Stimulated activated CD8-positive, alpha-beta memory T cell treated with anti-CD3 and anti-CD28 coated beads, Interleukin-7, amount 100 ng/mL, for 1 hour (primary cell): Measurements from ENCODE around the gene GNAT1.
"Not testable (repeated sequence)": the region's sequence is repeated elsewhere in the genome, so short reads cannot be mapped to it uniquely, and the experiment has no call there.

Experiments
- DNase-seq, 2 donors: peaks; one replicate each; pipeline ENCODE4 v3.0.0-alpha.2; 2020; ENCODE audit warnings: low read depth in 2 of 2

The GNAT1 gene

GRCh38 chr3:50241163-50241562 is 49.8 kb downstream of the GNAT1 start:
- no peak for DNase-seq

DNA sequence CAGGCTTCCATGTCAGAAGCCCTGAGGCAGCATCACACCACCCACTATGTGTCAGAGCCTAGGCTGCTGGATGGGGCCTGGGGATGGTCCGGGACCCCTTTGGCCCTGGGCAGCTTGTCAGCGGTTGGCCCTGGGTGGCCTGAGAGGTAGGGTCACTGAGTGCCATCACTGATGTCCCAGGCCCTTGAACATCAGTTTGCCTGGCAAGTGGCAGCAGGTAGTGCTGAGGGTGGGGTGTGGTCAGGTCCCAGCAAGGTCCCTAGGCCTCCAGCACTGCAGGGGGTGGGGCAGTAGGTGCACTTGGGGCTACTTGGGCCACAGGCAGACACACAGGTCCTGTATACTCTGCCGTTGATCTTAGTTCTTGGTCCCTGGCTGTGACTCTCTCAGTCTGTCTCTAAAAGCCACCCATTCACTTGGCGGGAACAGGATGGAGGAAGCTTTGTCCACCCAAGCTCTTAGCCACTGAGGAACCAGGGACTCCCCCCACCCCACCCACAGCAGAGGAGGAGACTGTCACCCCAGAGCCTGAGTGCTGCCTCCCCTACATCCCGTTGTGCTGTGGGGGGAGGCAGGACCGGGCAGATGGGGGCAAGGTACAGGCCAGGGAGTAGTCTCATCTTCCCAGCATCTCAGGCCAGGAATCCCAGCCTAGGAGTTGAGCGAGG is 50.4 kb downstream of the GNAT1 start:
- DNase-seq: no peak

DNA sequence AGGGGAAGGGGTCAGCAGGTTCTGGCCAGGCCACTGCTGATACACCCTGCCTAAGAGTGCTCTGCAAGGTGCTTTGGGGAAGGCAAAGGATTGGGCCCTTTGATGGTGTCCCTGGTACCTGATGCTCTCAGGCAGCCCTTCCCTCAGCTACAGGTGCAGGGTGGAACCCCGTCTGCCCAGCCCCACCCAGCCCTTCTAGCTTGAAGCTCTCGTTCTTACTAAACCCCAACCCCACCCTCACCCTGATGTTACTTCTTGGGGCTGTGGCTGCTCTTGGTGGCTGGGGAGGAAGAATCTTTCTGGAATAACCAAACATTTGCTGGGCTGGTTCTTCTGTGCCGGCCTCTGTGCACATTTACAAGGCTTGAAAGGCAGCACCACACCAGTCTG is 51.0 kb downstream of the GNAT1 start:
- no peak for DNase-seq

DNA sequence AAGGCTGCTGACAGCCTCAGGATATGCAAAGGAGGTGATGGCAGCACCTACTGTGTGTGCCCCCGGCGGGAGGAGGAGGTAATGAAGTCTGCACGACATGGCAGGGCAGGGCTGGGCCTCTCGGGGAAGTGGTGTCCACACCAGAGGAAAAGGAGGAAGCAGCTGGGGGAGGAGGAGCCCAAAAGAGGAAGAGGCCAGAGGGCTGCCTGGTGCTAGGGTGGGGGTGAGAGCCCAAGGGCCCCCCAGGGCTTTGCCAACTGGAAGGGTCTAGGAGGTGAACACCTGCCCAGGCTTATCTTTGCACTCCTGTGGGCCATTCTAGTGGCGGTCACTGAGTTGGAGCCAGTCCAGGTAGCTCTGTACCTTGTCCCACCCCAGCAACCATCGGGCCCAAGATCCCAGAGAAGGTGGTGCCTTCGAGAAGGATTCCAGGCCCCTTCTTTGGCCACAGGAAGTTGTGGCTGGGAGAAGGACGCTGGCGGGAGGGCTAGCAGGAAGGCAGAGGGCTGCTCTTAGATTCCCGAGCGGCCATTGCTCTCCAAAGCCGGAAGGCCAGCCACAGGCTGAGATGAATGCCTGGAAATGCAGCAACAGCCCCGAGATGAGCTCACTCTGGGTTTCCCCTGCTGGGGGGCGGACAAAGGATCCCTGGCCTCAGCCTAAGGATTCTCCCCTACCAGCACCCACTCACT is 51.6 kb downstream of the GNAT1 start:
- DNase-seq: no peak

DNA sequence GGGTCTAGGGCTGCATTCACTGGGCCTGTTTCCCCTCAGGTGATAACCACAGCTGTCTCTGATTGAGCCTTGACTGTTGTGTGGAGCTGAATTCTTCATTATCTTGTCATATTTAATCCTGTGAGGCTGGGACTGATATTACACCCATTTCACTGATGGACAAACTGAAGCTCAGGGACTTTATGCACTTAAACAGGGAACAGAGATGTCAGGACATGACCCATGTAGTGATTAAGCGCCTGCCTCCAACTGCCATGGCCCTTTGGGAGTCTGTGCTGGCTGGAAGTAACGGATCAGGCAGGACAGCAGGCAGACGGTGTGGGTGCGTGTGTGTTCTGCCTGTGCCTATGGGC is 52.1 kb downstream of the GNAT1 start:
- DNase-seq: no peak

- DNase-seq: not testable (repeated sequence)
These were observed 53.4 kb downstream of the GNAT1 start for GRCh38 chr3:50244813-50245212.

DNA sequence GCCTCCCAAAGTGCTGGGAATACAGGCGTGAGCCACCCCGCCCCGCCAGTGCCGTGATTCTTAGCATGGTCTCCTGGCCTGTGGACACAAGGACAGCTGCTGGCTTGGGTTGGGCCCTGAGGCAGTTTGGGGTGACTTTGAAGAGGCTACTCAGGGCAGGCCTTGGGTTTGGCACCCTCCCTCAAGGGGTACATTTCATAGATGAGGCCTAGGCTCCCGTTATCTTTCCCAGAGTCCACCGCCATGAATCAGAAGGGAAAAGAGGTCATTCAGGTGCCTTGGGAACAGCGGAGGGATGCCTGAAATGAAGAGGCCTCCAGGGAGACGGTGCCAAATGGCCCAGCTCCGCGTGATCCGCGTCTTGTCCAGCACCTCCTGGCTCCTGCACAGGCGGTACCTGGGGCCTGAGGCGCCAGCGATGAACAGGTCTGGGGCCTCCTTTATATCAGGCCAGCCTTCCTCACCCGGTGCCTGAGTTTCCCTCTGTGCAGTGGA is 53.9 kb downstream of the GNAT1 start:
- no peak for DNase-seq

DNA sequence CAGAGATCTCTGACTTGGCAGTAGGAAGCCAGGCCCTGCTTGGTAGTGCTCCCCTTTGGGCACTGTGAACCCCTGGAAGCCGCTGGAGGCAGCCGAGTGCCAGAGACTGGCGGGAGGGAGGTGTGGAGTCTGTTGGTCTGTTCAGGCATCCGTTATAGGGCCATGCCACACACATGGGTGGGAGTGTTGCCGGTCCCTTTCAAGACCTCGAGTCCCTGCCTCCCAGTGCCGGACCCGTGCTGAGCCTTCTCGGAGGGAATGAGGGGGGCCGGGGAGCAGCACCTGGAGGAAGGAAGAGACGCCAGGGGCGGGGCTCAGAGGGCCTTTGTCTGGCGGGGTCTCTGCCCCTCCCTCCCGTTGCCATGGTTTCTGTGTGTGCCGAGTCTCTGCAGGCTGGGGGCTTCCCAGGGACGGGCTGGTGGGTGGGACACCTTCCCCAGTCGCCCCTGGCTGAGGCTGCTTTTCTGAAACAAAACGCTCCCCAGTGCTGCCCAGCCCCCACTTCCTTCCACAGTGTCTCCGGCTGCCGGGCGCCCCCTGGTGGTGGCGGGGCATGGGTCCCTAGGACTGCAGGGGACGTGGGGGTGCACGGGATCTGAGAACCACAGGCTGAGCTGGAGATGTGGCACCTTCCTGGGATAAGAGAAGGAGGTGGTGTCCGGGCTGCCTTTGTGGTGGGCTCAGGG is 54.6 kb downstream of the GNAT1 start:
- peak; percentile 86 to 92 for DNase-seq

DNA sequence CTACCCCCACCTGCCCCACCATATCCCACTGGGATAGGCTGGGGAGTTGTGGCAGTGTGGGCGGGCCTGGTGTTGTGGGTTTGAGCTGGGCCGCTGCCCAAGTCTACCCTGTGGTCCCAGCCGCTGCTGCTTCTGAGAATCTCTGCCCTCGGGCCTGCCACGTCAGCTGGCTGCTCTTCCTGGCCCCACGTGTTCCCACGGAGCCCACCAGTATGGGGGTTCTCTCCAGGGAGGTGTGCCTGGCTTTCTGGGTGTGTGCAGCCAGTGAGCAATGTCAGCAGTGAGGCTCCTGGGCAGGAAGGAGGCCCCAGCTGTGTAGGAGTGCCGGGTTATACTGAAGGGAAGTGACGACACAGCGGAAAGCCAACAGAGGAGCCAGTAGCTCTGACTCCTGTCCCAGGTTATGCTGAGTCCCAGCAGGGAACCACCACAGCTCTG is 55.1 kb downstream of the GNAT1 start:
- DNase-seq: peak; percentile 48 to 58
